ENCODE data around the gene EHF.

Gene EHF

GRCh38 chr11:34626393-34626792 lies 5.5 kb downstream of the EHF start:
- DNase-seq = no peak

- no peak for DNase-seq
Observed at GRCh38 chr11:34627197-34627596, 6.3 kb downstream of the EHF start.

GRCh38 chr11:34629711-34630110 lies 8.8 kb downstream of the EHF start:
- DNase-seq = no peak

- no peak for DNase-seq
Observed at GRCh38 chr11:34630544-34630943, 9.7 kb downstream of the EHF start.

GRCh38 chr11:34631297-34631696 lies 10.4 kb downstream of the EHF start:
- no peak for DNase-seq

- DNase-seq = peak; percentile 80
Observed at GRCh38 chr11:34631737-34632104, 10.8 kb downstream of the EHF start.

GRCh38 chr11:34632105-34632791 lies 11.4 kb downstream of the EHF start:
- peak; percentile 95 for DNase-seq

- DNase-seq = no peak
Observed at GRCh38 chr11:34633640-34633989, 12.7 kb downstream of the EHF start.

- DNase-seq = peak; percentile 9
Observed at GRCh38 chr11:34633990-34634693, 13.2 kb downstream of the EHF start.

- no peak for DNase-seq
Observed at GRCh38 chr11:34634694-34635062, 13.8 kb downstream of the EHF start.

GRCh38 chr11:34636127-34636526 lies 15.2 kb downstream of the EHF start:
- no peak for DNase-seq

GRCh38 chr11:34637303-34637702 lies 16.4 kb downstream of the EHF start:
- DNase-seq = no peak

GRCh38 chr11:34638897-34639296 lies 18.0 kb downstream of the EHF start:
- no peak for DNase-seq

GRCh38 chr11:34639545-34639944 lies 18.7 kb downstream of the EHF start:
- DNase-seq = no peak

- DNase-seq = no peak
Observed at GRCh38 chr11:34640050-34640923, 19.4 kb downstream of the EHF start.

- no peak for DNase-seq
Observed at GRCh38 chr11:34640924-34641275, 20.0 kb downstream of the EHF start.

GRCh38 chr11:34641456-34641855 lies 20.6 kb downstream of the EHF start:
- DNase-seq = no peak

- DNase-seq = no peak
Observed at GRCh38 chr11:34642001-34642554, 21.2 kb downstream of the EHF start.

GRCh38 chr11:34642873-34643272 lies 22.0 kb downstream of the EHF start:
- no peak for DNase-seq

- no peak for DNase-seq
Observed at GRCh38 chr11:34643311-34643710, 22.4 kb downstream of the EHF start.

GRCh38 chr11:34643846-34644245 lies 23.0 kb downstream of the EHF start:
- DNase-seq = no peak

- no peak for DNase-seq
Observed at GRCh38 chr11:34644669-34645406, 23.9 kb downstream of the EHF start.

- no peak for DNase-seq
Observed at GRCh38 chr11:34646431-34646830, 25.5 kb downstream of the EHF start.
